Thyroid gland (tissue), 4 donors: ENCODE results near the gene HBM.

Experiments
- CTCF ChIP-seq, 6 experiments: fragments of 200-600 bp in 3 of 6; fragments of 450-650 bp in 3 of 6; sonication (generic) in 3 of 6; IDR thresholded peaks; one replicate each; pipeline ENCODE4 v1.5.1; 2016 to 2019; ENCODE audit warnings: antibody characterized with exemption in 6 of 6, mild to moderate bottlenecking in 2 of 6, inconsistent platforms in 1 of 6, moderate library complexity in 1 of 6
- POLR2A ChIP-seq, 2 donors: fragments of 450-650 bp; IDR thresholded peaks; one replicate each; pipeline ENCODE4 v1.6.1; 2017; ENCODE audit warnings: antibody characterized with exemption in 2 of 2, mild to moderate bottlenecking in 2 of 2, moderate library complexity in 1 of 2

GRCh38 chr16:191831-192230, 26.1 kb downstream of the HBM start:
- TF ChIP-seq CTCF (IDR thresholded peaks at IDR 0.05) (no peak), POLR2A (IDR thresholded peaks at IDR 0.05) (no peak)
